Measurements from ENCODE around the gene DBF4B.

Gene DBF4B

DNA sequence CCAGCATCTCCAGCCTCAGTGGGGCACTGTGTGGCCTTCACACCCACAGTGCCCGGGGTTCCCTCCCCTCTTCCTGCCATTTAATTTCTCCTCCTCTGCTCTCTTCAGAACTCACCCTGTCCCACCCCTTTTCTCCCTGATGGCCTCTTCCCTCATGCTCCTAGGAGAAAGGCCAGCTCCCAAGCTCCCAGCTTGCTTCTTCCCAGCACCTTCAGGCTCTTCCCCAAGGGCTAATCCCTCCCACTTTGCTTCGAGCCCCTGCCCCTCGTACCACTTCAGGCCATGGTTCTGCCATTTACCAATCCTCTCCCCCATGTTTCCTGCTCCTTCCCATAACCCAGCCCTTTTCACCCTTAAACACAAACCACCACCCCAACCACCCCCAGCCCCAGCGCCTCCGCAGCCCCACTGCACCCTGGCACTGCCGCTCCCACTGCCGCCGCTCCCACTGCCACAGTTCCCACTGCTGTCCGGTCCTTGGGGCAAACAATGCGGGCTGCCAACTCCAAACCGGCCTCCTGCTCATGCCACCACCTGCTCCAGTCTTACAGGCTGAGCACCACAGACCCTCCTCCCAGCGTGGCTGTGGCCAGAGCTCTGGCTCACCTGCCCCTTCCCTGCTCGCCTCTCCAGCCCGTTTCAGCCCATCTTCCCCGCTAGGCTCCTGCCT lies 78.9 kb downstream of the DBF4B start:
- in situ Hi-C loops (cut with MboI; ENCODE audit: low pct_unique_long_range_greater_than_20kb, low sequenced_read_pairs) = no loop called here
- DNase-seq = no peak

DNA sequence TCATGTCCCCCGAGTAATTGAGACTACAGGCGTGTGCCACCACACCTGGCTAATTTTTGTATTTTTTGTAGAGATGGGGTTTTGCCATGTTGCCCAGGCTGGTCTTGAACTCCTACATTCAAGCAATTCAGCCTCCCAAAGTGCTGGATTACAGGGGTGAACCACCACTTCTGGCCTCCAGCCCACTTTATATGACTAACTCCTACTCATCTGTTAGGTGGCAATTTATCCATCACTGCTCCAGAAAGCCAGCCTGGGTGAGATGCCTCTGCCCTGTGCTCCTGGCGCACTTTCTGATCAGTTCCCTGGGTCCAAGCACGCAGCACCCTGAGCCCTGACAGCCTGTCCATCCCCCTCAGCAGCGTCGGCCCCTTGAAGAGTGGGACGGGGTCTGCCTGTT lies 79.7 kb downstream of the DBF4B start:
- in situ Hi-C loops (cut with MboI; ENCODE audit: low pct_unique_long_range_greater_than_20kb, low sequenced_read_pairs) = no loop called here
- no peak for DNase-seq

DNA sequence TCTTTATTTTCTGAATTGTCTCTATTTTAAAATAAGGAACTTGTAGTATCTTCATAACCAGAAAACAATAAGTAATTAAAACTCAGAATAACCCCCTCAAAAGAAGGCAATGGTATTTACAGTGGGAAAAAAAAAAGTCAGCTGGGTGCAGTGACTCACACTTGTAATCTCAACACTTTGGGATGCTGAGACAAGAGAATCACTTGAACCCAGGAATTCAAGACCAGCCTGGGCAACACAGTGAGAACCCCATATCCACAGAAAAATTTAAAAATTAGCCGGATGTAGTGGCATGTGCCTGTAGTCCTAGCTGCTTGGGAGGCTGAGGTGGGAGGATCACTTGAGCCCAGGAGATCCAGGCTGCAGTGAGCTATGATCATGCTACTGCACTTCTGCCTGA lies 83.8 kb downstream of the DBF4B start:
- in situ Hi-C loops (cut with MboI; ENCODE audit: low pct_unique_long_range_greater_than_20kb, low sequenced_read_pairs) = no loop called here
- no peak for DNase-seq

DNA sequence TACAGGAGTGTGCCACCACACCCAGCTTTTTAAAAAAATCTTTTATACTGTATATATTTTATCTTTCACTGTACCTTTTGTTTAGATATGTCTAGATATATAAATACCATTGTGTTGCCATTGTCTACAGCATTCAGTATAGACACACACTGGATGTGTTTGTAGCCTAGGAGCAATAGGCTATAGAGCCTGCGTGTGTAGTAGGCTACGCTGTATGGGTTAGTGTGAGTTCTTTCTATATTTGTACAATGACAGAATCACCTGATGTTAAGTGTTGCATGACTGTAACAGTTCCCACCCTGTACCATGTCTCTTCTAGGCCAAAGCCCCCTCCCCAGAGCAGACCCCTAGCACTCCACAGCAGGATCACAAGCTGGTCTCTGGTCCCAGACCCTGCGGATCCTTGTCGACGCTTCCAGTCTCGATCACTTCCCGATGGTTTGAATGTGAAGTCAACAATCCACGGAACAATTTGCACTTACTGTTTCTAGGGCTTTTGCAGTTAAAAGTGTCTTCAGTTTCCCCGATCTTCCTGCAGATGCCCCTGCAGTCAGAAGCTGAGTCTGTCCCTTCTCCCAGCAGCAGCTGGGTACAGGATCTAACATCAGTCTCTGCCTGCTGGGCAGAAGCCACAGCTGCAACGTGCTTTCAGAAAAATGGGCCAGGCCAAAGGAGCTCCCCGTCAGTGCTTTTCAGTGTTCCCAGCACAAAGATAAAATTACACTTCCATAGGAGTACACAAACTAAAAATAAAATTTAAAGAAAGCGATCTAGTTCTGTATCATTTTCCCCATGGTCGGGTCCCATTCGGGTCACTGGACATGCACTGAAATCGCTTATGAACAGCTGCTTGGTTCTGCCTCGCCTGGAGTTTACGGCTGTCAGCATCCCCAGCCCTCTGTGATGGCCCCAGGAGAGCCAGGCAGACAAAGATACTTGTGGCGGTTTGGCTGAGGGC lies 85.7 kb downstream of the DBF4B start:
- DNase-seq = no peak
- in situ Hi-C loops (cut with MboI; ENCODE audit: low pct_unique_long_range_greater_than_20kb, low sequenced_read_pairs) = no loop called here

DNA sequence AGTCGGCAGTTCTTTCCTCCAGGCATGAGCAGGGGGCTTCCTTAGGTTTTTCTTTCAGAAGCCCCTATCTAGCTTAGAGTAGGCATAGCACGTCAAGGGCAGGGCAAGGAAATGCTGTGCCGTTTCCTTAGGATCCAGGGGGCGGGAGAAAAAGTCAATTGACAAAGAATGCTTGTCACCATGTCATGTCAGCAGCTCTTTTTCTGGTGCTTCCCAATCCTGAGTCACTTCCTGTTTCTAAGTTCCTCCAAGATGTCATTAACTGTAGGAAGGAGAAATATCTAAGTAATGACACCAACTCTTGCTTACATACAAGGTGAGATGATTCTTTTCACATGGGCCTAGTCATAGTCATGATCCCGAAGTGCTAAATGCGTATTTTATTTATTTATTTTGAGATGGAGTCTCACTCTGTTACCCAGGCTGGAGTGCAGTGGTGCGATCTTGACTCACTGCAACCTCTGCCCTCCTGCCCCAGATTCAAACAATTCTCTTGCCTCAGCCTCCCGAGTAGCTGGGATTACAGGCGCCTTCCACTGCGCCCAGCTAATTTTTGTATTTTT lies 86.5 kb downstream of the DBF4B start:
- in situ Hi-C loops (cut with MboI; ENCODE audit: low pct_unique_long_range_greater_than_20kb, low sequenced_read_pairs) = no loop called here

DNA sequence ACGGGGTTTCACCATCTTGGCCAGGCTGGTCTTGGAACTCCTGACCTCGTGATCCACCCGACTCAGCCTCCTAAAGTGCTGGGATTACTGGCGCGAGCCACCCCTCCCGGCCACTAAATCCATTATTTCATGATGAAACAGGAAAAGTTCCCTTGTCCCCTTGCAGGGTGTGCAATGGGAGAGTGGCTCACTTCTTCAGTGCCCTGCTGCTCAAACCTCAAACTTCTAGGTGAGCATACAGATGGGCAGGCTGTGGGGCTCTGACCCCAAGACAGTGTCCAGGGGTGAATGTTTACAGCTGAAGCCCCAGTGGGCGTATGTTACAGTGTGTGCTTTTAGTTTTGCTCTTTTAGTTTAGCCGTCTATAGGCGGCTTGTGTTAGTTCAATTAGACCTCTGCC lies 87.0 kb downstream of the DBF4B start:
- in situ Hi-C loops (cut with MboI; ENCODE audit: low pct_unique_long_range_greater_than_20kb, low sequenced_read_pairs) = no loop called here
- no peak for DNase-seq

More for the DNA sequence above, 86.5 kb downstream of the DBF4B start:
- peak; percentile 79 for DNase-seq

DNA sequence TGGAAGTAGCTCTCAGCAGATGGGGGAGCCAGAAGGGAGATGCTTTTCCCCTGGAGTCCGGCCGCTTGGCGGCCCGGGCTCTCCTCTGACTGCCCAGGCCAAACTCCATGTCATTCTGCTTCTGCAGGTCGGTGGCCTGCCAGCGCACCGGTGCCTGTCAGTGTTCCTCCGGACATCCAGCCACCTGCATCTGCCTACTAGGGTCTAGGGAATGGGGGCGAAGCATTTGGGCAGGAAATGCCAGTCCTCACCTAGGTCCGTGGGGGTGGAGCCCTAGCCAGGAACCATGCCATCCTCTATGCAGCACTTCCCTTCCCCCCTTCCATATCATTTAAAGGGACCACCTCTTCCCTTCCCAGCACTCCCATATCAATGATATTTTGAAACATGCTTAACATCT lies 87.5 kb downstream of the DBF4B start:
- in situ Hi-C loops (cut with MboI; ENCODE audit: low pct_unique_long_range_greater_than_20kb, low sequenced_read_pairs) = no loop called here

DNA sequence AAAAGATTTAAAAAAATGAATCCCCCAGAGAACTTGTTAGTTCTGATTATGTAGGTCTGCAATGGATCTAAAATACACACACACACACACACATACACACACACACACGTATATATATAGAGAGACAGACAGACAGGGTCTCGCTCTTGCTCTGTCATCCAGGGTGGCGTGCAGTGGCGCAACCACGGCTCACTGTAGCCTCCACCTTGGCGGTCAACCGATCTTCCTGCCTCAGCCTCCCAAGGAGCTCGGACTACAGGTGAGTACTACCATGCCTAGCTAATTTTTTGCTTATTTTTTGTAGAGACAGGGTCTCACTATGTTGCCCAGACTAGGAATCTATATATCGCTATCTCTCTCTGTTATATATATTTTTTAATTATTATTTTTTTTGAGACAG lies 88.3 kb downstream of the DBF4B start:
- in situ Hi-C loops (cut with MboI; ENCODE audit: low pct_unique_long_range_greater_than_20kb, low sequenced_read_pairs) = no loop called here
- DNase-seq = no peak

More for the DNA sequence above, 87.5 kb downstream of the DBF4B start:
- no peak for DNase-seq

DNA sequence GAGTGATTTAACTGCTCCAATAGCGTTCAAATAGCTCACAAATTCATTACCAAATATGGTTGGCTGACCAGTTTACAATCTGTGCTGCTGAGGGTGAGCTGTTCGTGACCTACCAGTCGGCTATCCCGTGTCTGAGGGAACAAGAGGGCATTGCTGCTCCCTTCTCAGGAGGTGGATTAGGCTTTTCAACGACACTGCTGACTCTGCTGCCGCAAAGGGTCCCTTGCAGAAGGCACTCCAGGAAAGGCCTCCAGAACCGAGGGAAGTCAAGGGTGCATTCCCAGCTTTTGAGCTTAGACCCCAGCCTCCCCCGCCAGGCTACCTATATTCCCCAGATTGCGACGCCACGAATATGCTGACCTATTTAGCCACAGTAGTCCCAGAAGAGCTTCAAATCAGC lies 89.3 kb downstream of the DBF4B start:
- DNase-seq = no peak
- in situ Hi-C loops (cut with MboI; ENCODE audit: low pct_unique_long_range_greater_than_20kb, low sequenced_read_pairs) = no loop called here

DNA sequence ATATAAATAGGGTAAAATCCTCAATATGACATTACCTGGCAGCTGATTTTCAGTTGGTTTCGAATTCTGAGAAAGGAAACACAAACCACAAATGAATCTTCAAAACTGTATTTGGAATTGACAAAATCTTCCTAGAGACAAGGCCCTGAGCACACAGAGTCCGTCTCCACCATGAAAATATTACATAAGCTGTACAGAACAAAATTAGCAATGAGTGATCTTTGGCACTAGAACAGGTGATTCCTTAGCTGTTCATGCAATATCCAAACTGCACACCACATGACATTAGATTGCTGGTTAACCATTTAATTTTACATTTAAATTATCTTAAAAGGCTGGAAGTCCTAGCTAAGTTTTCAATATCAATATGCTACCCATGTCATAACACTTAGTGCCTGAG lies 89.9 kb downstream of the DBF4B start:
- in situ Hi-C loops (cut with MboI; ENCODE audit: low pct_unique_long_range_greater_than_20kb, low sequenced_read_pairs) = no loop called here
- DNase-seq = no peak

All from KBM-7 (cell line).